Breast epithelium (tissue), 4 donors: ENCODE data around the gene HS6ST3. TPM values are rescaled to one million over a fixed set of nuclear protein-coding genes. Genes with fewer than 3 reads are reported as not detected.

Experiments used
- DNase-seq, 2 donors: peaks; one replicate each; pipeline ENCODE4 v3.0.0-alpha.2; 2019; ENCODE audit warnings: low spot score in 2 of 2
- H3K27ac ChIP-seq, 2 donors: fragments of 200-600 bp; sonication (generic) in 1 of 2; one replicate each; pipeline ENCODE4 v1.5.1; 2016 to 2019; ENCODE audit warnings: mild to moderate bottlenecking in 1 of 2
- H3K27me3 ChIP-seq, 2 donors: fragments of 200-600 bp; sonication (generic) in 1 of 2; one replicate each; pipeline versions ENCODE4 v1.5.1 to v1.6.0; 2017 to 2019; ENCODE audit warnings: control low read depth in 1 of 2, mild to moderate bottlenecking in 1 of 2
- H3K36me3 ChIP-seq: fragments of 200-600 bp; one replicate; pipeline ENCODE4 v1.5.1; 2019
- H3K4me1 ChIP-seq, 2 donors: fragments of 200-600 bp; sonication (generic); one replicate each; pipeline ENCODE4 v1.5.1; 2016 to 2019; ENCODE audit warnings: control low read depth in 1 of 2
- H3K4me3 ChIP-seq, 3 donors: fragments of 200-600 bp; sonication (generic); 1 replicate in 2 of 3; 2 replicates in 1 of 3; pipeline ENCODE4 v1.5.1; 2016 to 2019; ENCODE audit warnings: mild to moderate bottlenecking in 3 of 3, moderate library complexity in 2 of 3
- H3K9me3 ChIP-seq, 2 donors: fragments of 200-600 bp; sonication (generic) in 1 of 2; one replicate each; pipeline ENCODE4 v1.5.1; 2016 to 2019; ENCODE audit warnings: control low read depth in 1 of 2
- CTCF ChIP-seq, 3 donors: fragments of 450-650 bp; IDR thresholded peaks; one replicate each; pipeline ENCODE4 v1.5.1; 2016 to 2017; ENCODE audit warnings: antibody characterized with exemption in 3 of 3, mild to moderate bottlenecking in 3 of 3, moderate library complexity in 3 of 3
- POLR2A ChIP-seq: fragments of 450-650 bp; IDR thresholded peaks from one replicate; pipeline ENCODE4 v1.6.1; 2016; ENCODE audit warnings: antibody characterized with exemption, mild to moderate bottlenecking, moderate library complexity
- POLR2AphosphoS5 ChIP-seq, 3 donors: sonication (generic); formaldehyde crosslinking; IDR thresholded peaks; one replicate each; pipeline ENCODE4 v1.6.1; 2017; ENCODE audit warnings: antibody characterized with exemption in 3 of 3
- intact Hi-C: fragments of 100-400 bp; cut with DNase I; formaldehyde crosslinking; loops from one replicate; pipeline ENCODE4 v1.15.1; 2023; ENCODE audit warnings: low total_unique reads
- total RNA-seq, 3 donors: library from RNA; depleted of rRNA; stranded (reverse); fragments of >200 nt; gene quantifications; one replicate each; pipeline ENCODE4 v1.1.0, GENCODE V29; 2016

Gene HS6ST3
- total RNA-seq, 3 donors from 2014 or later = under 0.01 to 1.3 (median 0.59) TPM

GRCh38 chr13:96072392-96072791, 17.5 kb upstream of the HS6ST3 start:
- H3K36me3 ChIP-seq = no peaks in the 10 kb centered on the region
- H3K27me3 ChIP-seq = peaks cover 0 to 16% of the 10 kb centered on the region in 2 donors
- intact Hi-C loops = no loop called here
- H3K4me3 ChIP-seq = no peak overlapping the region
- no peak overlapping the region for H3K27ac ChIP-seq
- no peaks in the 10 kb centered on the region for H3K4me1 ChIP-seq
- H3K9me3 ChIP-seq = no peaks in the 10 kb centered on the region
- TF ChIP-seq POLR2A (no peak), CTCF (IDR thresholded peaks at IDR 0.05) (no peak), POLR2AphosphoS5 (IDR thresholded peaks at IDR 0.05) (no peak)
- DNase-seq = no peak

GRCh38 chr13:96075953-96076543, 13.9 kb upstream of the HS6ST3 start:
- TF ChIP-seq POLR2AphosphoS5 (IDR thresholded peaks at IDR 0.05) (no peak), CTCF (IDR thresholded peaks at IDR 0.05) (no peak)
- Histone ChIP-seq H3K4me3 (no peak overlapping the region), H3K36me3 (no peaks in the 10 kb centered on the region), H3K27me3 (peaks cover 0 to 17% of the 10 kb centered on the region in 2 donors), H3K27ac (no peak overlapping the region), H3K4me1 (no peaks in the 10 kb centered on the region), H3K9me3 (no peaks in the 10 kb centered on the region)
- no peak for DNase-seq
- intact Hi-C loops = no loop called here

GRCh38 chr13:96080676-96081075, 9.2 kb upstream of the HS6ST3 start:
- Histone ChIP-seq H3K27me3 (peaks cover 0 to 6% of the 10 kb centered on the region in 2 donors), H3K36me3 (no peaks in the 10 kb centered on the region), H3K4me1 (no peaks in the 10 kb centered on the region), H3K27ac (no peak overlapping the region), H3K4me3 (no peak overlapping the region), H3K9me3 (no peaks in the 10 kb centered on the region)
- intact Hi-C loops = no loop called here
- no peak for TF ChIP-seq POLR2AphosphoS5 (IDR thresholded peaks at IDR 0.05)
- DNase-seq = no peak

GRCh38 chr13:96081888-96082287, 8.0 kb upstream of the HS6ST3 start:
- Histone ChIP-seq H3K4me3 (no peak overlapping the region), H3K9me3 (no peaks in the 10 kb centered on the region), H3K36me3 (no peaks in the 10 kb centered on the region), H3K27me3 (peaks cover 0 to 15% of the 10 kb centered on the region in 2 donors), H3K27ac (no peak overlapping the region), H3K4me1 (no peaks in the 10 kb centered on the region)
- no peak for DNase-seq
- intact Hi-C loops = no loop called here
- TF ChIP-seq POLR2AphosphoS5 (IDR thresholded peaks at IDR 0.05) = no peak
- TF ChIP-seq POLR2A = no peak
- no peak for TF ChIP-seq CTCF (IDR thresholded peaks at IDR 0.05)

- intact Hi-C loops = no loop called here
- H3K9me3 ChIP-seq = no peaks in the 10 kb centered on the region
- TF ChIP-seq CTCF (IDR thresholded peaks at IDR 0.05) (no peak), POLR2A (no peak), POLR2AphosphoS5 (IDR thresholded peaks at IDR 0.05) (no peak)
- no peak for DNase-seq
- no peaks in the 10 kb centered on the region for H3K4me1 ChIP-seq
- H3K27me3 ChIP-seq = peaks cover 0 to 19% of the 10 kb centered on the region in 2 donors
- no peaks in the 10 kb centered on the region for H3K36me3 ChIP-seq
- no peak overlapping the region for H3K27ac ChIP-seq
- no peak overlapping the region for H3K4me3 ChIP-seq
Measured at GRCh38 chr13:96082640-96083039, 7.3 kb upstream of the HS6ST3 start.

GRCh38 chr13:96086736-96087135, 3.2 kb upstream of the HS6ST3 start:
- Histone ChIP-seq H3K27me3 (peaks cover 0 to 52% of the 10 kb centered on the region in 2 donors), H3K4me1 (no peaks in the 10 kb centered on the region), H3K27ac (no peak overlapping the region), H3K36me3 (no peaks in the 10 kb centered on the region), H3K9me3 (no peaks in the 10 kb centered on the region), H3K4me3 (no peak overlapping the region)
- TF ChIP-seq POLR2A (no peak), CTCF (IDR thresholded peaks at IDR 0.05) (no peak), POLR2AphosphoS5 (IDR thresholded peaks at IDR 0.05) (no peak)
- no peak for DNase-seq
- intact Hi-C loops = no loop called here
